Common myeloid progenitor, CD34-positive (primary cell): ENCODE measurements around the gene PSME3IP1. TPM values are rescaled to one million over a fixed set of nuclear protein-coding genes. Genes with fewer than 3 reads are reported as not detected.

Experiments used
- CTCF ChIA-PET: fragments of 350-600 bp; sonication (Branson Sonifier 250); formaldehyde crosslinking; loops from one replicate; lab custom pipeline; 2021; ENCODE audit warnings: antibody characterized with exemption; lab: Charles Lee
- POLR2A ChIA-PET: fragments of 350-600 bp; sonication (Branson Sonifier 250); formaldehyde crosslinking; loops from one replicate; lab custom pipeline; 2021; ENCODE audit warnings: antibody characterized with exemption; lab: Charles Lee
- DNase-seq, 3 donors: peaks; one replicate each; pipeline versions ENCODE4 v3.0.0 to v3.0.0-alpha.2; 2013
- H3K27ac ChIP-seq, 2 experiments: 1 replicate in 1 of 2; 2 replicates in 1 of 2; pipeline ENCODE4 v1.7.0; 2013; ENCODE audit warnings: inconsistent platforms in 2 of 2, low read length in 2 of 2, mild to moderate bottlenecking in 2 of 2, low read depth in 1 of 2, moderate library complexity in 1 of 2; ENCODE audit not compliant: severe bottlenecking in 2 of 2, insufficient read depth in 1 of 2, poor library complexity in 1 of 2
- H3K27me3 ChIP-seq, 5 experiments: replicated peaks in 2 of 5; 1 replicate in 3 of 5; 2 replicates in 2 of 5; pipeline versions ENCODE4 v1.6.1 to v1.7.0; 2013; ENCODE audit warnings: low read length in 4 of 5, mild to moderate bottlenecking in 2 of 5, moderate library complexity in 2 of 5, inconsistent platforms in 1 of 5; ENCODE audit not compliant: insufficient read depth in 5 of 5, control insufficient read depth in 4 of 5
- H3K36me3 ChIP-seq, 4 experiments: 1 replicate in 2 of 4; 2 replicates in 2 of 4; pipeline versions ENCODE4 v1.6.1 to v1.7.0; 2013; ENCODE audit warnings: low read length in 3 of 4, control low read depth in 1 of 4, mild to moderate bottlenecking in 1 of 4; ENCODE audit not compliant: control insufficient read depth in 4 of 4, insufficient read depth in 4 of 4
- H3K4me1 ChIP-seq, 4 experiments: 1 replicate in 3 of 4; 2 replicates in 1 of 4; pipeline versions ENCODE4 v1.6.1 to v1.7.1; 2013; ENCODE audit warnings: low read length in 3 of 4, mild to moderate bottlenecking in 3 of 4, control low read depth in 1 of 4, inconsistent platforms in 1 of 4, moderate library complexity in 1 of 4; ENCODE audit not compliant: control insufficient read depth in 4 of 4, insufficient read depth in 4 of 4; ENCODE audit errors: control extremely low read depth in 1 of 4
- H3K4me3 ChIP-seq, 7 experiments: 1 replicate in 4 of 7; 2 replicates in 3 of 7; pipeline versions ENCODE4 v1.5.1 to v1.7.0; 2013; ENCODE audit warnings: mild to moderate bottlenecking in 7 of 7, low read length in 6 of 7, moderate library complexity in 6 of 7, inconsistent platforms in 2 of 7, low read depth in 2 of 7, control low read depth in 1 of 7; ENCODE audit not compliant: insufficient read depth in 4 of 7, control insufficient read depth in 1 of 7; ENCODE audit errors: extremely low read depth in 1 of 7
- H3K9me3 ChIP-seq, 5 experiments: 1 replicate in 4 of 5; 2 replicates in 1 of 5; pipeline versions ENCODE4 v1.6.1 to v1.7.1; 2013; ENCODE audit warnings: low read length in 4 of 5, mild to moderate bottlenecking in 2 of 5, inconsistent platforms in 1 of 5, low read depth in 1 of 5, moderate library complexity in 1 of 5; ENCODE audit not compliant: control insufficient read depth in 4 of 5, insufficient read depth in 2 of 5; ENCODE audit errors: control extremely low read depth in 1 of 5
- WGBS: methylation state at CpG from one replicate; pipeline ENCODE4 v1.1.5; 2013; ENCODE audit not compliant: insufficient coverage; 5-methylcytosine and 5-hydroxymethylcytosine counted together
- polyA plus RNA-seq: library from polyadenylated mRNA; unstranded; fragments of 120-200 nt; gene quantifications from one replicate; pipeline ENCODE4 v1.2.1, GENCODE V29; 2013

Gene PSME3IP1, protein sequence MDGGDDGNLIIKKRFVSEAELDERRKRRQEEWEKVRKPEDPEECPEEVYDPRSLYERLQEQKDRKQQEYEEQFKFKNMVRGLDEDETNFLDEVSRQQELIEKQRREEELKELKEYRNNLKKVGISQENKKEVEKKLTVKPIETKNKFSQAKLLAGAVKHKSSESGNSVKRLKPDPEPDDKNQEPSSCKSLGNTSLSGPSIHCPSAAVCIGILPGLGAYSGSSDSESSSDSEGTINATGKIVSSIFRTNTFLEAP
- 92.2 TPM for polyA plus RNA-seq

DNA sequence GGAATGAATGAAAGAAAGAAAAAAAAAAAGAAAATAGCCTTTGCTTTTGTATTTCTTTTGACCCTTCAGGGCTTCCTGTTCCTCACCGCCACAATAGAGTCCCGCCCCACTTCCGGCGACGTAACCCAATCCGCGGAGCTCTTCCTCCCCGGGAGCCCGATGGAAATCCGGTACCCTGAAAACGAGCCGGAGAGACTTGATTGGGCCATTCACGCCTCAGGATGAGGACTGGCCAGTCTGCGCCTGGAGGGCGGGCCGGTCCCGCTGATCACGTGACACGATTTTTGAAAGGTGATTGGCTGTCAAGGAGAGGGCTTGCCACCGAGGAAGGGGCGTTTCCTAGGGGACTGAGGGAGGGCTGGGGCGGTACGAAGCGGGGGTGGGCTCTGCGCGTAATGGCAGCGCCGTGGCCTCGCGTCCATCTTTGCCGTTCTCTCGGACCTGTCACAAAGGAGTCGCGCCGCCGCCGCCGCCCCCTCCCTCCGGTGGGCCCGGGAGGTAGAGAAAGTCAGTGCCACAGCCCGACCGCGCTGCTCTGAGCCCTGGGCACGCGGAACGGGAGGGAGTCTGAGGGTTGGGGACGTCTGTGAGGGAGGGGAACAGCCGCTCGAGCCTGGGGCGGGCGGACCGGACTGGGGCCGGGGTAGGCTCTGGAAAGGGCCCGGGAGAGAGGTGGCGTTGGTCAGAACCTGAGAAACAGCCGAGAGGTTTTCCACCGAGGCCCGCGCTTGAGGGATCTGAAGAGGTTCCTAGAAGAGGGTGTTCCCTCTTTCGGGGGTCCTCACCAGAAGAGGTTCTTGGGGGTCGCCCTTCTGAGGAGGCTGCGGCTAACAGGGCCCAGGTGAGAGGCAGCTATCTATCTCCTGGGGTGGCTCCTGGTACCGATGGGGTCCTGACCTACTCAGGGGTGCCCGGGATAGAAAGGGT lies at the start of gene PSME3IP1, which contains the start of gene RSPRY1:
Gene PSME3IP1 (minus strand): TSS at position 95 of the 927 bp plus-strand sequence. CDS start 12,185 bp downstream, outside the sequence.
Gene RSPRY1 (plus strand): TSS at position 385 of the 927 bp plus-strand sequence. CDS start 18,330 bp downstream, outside the sequence.
- POLR2A ChIA-PET = interaction anchor here (0.7 to 0.9 kb wide), 5 partner anchors 69 to 943 kb away, joined by 3 to 7 read pairs (median 5); partner anchors contain the start of gene CFAP20
- DNase-seq = peak; percentile 99 to 100 (median 100)
- WGBS = 0% methylated on average over 59 of the region's 64 CpGs

DNA sequence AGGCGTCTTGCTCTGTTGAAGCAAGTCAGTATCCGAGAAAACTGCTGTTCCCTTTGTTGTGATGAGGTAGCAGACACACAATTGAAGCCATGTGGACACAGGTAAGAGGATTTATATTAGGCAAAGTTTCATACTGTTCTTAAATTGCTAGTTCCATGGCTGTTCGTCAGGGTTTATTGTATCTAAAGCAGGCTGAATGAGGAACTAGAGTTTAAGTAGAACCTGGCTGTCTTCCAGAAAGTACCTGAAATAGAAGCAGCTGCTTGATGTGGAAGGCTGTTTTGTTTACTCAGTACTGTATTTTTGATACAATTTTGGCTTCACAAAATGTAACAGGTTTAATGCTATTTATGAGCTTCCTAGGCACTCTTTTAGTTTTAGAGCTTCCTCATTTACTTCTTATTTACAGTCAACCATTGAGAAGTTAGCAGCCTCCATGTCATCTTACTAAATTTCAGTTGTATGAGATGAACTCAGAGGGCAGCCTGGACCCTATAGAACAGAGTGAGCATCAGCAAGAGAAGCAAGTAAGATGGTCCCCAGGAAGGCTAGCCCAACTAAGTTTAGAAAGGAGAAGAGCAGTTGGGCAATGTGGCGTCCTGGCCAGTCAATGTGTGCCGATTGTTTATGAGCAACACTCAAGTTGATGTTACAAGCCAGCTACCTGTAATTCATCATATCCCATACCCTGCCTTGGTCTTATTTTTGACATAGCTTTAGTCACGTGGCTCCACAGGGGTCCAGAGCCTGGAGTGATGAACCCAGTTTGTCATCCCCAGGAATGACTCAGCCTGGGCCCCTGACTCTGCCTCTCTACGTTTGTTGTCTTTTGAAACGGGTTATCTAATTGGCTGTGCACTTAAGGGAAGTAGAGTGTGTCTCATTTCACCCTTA lies 49.5 kb upstream of the PSME3IP1 start:
- 58% methylated on average over 5 of the region's 8 CpGs for WGBS
- no peaks in the 10 kb centered on the region for H3K27me3 ChIP-seq
- no peak overlapping the region for H3K4me3 ChIP-seq
- H3K36me3 ChIP-seq = peaks cover 21 to 67% (median 44%) of the 10 kb centered on the region in 4 experiments
- no peaks in the 10 kb centered on the region for H3K9me3 ChIP-seq
- ChIA-PET POLR2A (no interaction called here), CTCF (interaction anchor here (0.8 to 1.7 kb wide), 5 partner anchors 8 to 23 kb away, joined by 3 to 6 read pairs (median 4); no protein-coding TSS in a partner anchor)
- H3K27ac ChIP-seq = peak overlapping the region; percentile 5 to 54
- peak; percentile 44 to 78 (median 75) for DNase-seq
- H3K4me1 ChIP-seq = peaks cover 0 to 14% (median 3%) of the 10 kb centered on the region in 4 experiments

More for the DNA sequence above, at the start of gene PSME3IP1, which contains the start of gene RSPRY1:
- no peaks in the 10 kb centered on the region for H3K9me3 ChIP-seq
- H3K27ac ChIP-seq = peak within 1 kb of the TSS; percentile 93 to 96
- CTCF ChIA-PET = interaction anchor here (0.6 to 1.7 kb wide), 7 partner anchors 11 to 102 kb away, joined by 3 to 6 read pairs (median 4); no protein-coding TSS in a partner anchor
- peaks cover 0 to 6% (median under 1%) of the 10 kb centered on the region in 4 experiments for H3K36me3 ChIP-seq
- peaks cover 11 to 32% (median 26%) of the 10 kb centered on the region in 4 experiments for H3K4me1 ChIP-seq
- H3K4me3 ChIP-seq = peak within 1 kb of the TSS; percentile 81 to 99 (median 98)
- H3K27me3 ChIP-seq = no peaks in the 10 kb centered on the region

DNA sequence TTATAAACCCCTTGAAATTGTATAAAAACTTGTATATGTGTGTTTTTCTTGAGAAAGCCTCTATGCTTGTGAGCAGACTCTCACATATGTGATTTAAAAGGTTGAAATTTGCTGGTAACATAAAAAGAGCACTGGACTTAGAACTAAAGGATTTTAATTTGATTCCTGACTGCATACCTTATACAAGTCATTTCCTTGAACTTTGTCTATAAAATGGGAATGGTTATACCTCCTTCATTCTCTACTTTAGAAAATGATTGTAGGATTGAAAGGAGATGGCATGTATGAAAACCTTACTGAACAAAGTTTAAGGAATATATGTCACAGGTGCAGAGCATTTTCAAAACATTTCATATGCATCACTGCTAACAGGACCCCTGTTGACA lies 48.9 kb upstream of the PSME3IP1 start:
- POLR2A ChIA-PET = no interaction called here
- DNase-seq = no peak
- H3K27me3 ChIP-seq = no peaks in the 10 kb centered on the region
- CTCF ChIA-PET = interaction anchor here (1.3 kb wide), 1 partner anchor 9 kb away, joined by 3 read pairs; no protein-coding TSS in a partner anchor
- H3K4me3 ChIP-seq = no peak overlapping the region
- peaks cover 0 to 14% (median 3%) of the 10 kb centered on the region in 4 experiments for H3K4me1 ChIP-seq
- H3K9me3 ChIP-seq = no peaks in the 10 kb centered on the region
- H3K27ac ChIP-seq = peak overlapping the region; percentile 5 to 54
- peaks cover 24 to 69% (median 47%) of the 10 kb centered on the region in 4 experiments for H3K36me3 ChIP-seq

DNA sequence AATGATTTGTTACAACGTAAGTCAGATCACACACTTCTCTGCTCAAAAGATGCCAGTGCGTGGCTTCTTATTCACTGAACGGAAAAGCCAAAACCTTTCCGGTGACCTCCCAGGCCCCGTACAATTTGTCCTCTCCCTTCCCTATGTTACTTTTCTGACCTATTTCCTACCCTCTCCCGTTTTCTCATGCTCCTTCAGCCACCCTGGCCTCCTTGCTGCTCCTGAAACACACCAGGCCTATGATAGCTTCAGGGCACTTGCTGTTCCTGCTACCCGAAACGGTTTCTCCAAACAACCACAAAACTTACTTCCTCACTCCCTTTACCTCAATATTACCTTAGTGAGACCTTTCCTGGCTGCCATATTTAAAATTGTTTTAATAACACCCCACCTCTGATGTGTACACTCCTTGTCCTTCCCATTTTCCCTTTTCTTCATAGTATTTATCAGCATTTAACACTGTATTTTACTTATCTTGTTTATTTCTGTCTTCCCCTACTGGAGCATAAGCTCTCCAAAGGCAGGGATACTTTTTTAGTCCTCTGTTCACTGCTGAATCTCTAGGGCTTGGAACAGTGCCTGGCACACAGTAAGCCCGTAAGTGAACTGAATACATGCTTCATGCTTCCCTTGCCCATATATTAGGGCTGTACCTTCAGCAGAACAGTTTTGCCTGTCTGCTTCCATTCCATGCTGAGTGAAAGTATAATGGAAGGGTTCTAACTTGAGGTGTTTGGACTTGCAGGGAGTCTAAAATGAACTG lies 48.3 kb upstream of the PSME3IP1 start:
- Histone ChIP-seq H3K36me3 (peaks cover 23 to 66% (median 45%) of the 10 kb centered on the region in 4 experiments), H3K4me1 (peaks cover 0 to 14% (median 3%) of the 10 kb centered on the region in 4 experiments), H3K27me3 (no peaks in the 10 kb centered on the region), H3K27ac (no peak overlapping the region), H3K9me3 (no peaks in the 10 kb centered on the region), H3K4me3 (no peak overlapping the region)
- ChIA-PET CTCF (no interaction called here), POLR2A (no interaction called here)
- DNase-seq = no peak
- 86% methylated on average over 9 of the region's 9 CpGs for WGBS

DNA sequence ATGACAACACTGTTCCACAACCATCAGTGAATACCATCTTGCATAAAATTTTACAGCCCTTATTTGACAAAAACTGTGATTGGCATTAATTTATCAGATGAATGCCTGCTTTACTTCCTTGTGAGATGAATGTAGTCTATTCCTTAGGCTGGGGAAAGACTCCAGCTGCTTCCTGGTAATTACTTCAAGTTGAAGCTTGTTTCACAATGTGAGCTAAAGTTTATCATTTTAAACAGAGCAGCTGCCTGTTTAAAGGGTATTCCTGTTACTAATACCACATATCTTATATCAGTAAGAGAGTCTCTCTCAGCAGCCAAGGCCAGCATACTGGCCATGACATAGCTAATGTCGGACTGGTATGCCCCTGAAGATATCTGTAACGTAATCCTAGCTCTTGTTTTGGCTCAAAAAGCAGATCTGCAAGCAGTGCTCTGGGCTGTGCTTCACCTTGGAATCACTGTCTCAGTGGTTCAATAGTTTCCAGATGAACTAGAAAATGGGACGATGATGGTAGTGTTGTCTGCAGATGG lies 46.0 kb upstream of the PSME3IP1 start:
- Histone ChIP-seq H3K27ac (no peak overlapping the region), H3K36me3 (peaks cover 25 to 74% (median 49%) of the 10 kb centered on the region in 4 experiments), H3K9me3 (no peaks in the 10 kb centered on the region), H3K4me3 (no peak overlapping the region), H3K4me1 (peaks cover 0 to 14% (median 3%) of the 10 kb centered on the region in 4 experiments), H3K27me3 (no peaks in the 10 kb centered on the region)
- 100% methylated on average over 2 of the region's 3 CpGs for WGBS
- POLR2A ChIA-PET = no interaction called here
- no peak for DNase-seq
- CTCF ChIA-PET = interaction anchor here (0.5 to 1.1 kb wide), 3 partner anchors 19 to 305 kb away, joined by 3 read pairs; no protein-coding TSS in a partner anchor
